ENCODE data around the gene ANKRD28.

- TF ChIP-seq EZH2 (IDR thresholded peaks at IDR 0.05) (no peak), POLR2AphosphoS5 (IDR thresholded peaks at IDR 0.05; ENCODE audit: borderline replicate concordance, low read depth, low read length) (no peak)
Measured at GRCh38 chr3:15787526-15787925, 10.3 kb downstream of the ANKRD28 start.

Data from SK-N-MC (cell line).